ENCODE measurements around the gene NEK10.

GRCh38 chr3:27293939-27294338, 75.2 kb downstream of the NEK10 start:
- TF ChIP-seq CTCF (conservative IDR thresholded peaks at IDR 0.05) = no peak
- TF ChIP-seq EZH2 (IDR thresholded peaks at IDR 0.05; ENCODE audit: low read depth) = no peak

All from PC-9 (cell line).